ENCODE results near the gene CD86.

Gene CD86

GRCh38 chr3:122099255-122099654 is 44.1 kb downstream of the CD86 start:
- Histone ChIP-seq H3K36me3 (ENCODE audit: control insufficient read depth, insufficient read depth, low read length) (no peaks in the 10 kb centered on the region), H3K4me1 (ENCODE audit: control insufficient read depth, insufficient read depth, low read length) (no peaks in the 10 kb centered on the region), H3K27me3 (ENCODE audit: control insufficient read depth, insufficient read depth, low read length) (no peaks in the 10 kb centered on the region), H3K9ac (ENCODE audit: low read depth, low read length) (no peak overlapping the region), H3K4me3 (ENCODE audit: low read depth, low read length) (no peak overlapping the region), H3K9me3 (ENCODE audit: control insufficient read depth, insufficient read depth, low read length) (no peaks in the 10 kb centered on the region)

DNA sequence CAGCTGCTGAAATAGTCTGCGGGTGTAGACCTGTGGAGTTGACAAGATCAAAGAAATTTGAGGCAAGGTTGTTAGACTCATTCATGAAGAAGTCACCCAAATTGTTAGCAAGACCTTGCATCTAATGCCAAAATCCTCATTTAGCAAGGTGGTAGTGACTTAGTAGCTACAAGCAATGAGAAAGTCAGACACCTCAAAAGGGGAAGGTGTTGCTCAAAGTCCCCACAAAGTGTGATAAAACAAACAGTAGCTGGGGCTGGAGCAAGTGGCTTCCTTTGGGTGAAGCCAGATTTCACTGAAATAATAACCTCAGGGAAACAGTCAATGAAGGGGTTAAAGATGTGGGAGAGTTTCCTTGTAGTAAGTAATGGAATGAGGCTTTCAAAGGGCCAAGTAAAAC is 44.9 kb downstream of the CD86 start:
- Histone ChIP-seq H3K27me3 (ENCODE audit: control insufficient read depth, insufficient read depth, low read length) (no peaks in the 10 kb centered on the region), H3K4me1 (ENCODE audit: control insufficient read depth, insufficient read depth, low read length) (no peaks in the 10 kb centered on the region), H3K9me3 (ENCODE audit: control insufficient read depth, insufficient read depth, low read length) (no peaks in the 10 kb centered on the region), H3K36me3 (ENCODE audit: control insufficient read depth, insufficient read depth, low read length) (no peaks in the 10 kb centered on the region), H3K4me3 (ENCODE audit: low read depth, low read length) (no peak overlapping the region), H3K9ac (ENCODE audit: low read depth, low read length) (no peak overlapping the region)

GRCh38 chr3:122100591-122101463 is 45.7 kb downstream of the CD86 start:
- Histone ChIP-seq H3K9me3 (ENCODE audit: control insufficient read depth, insufficient read depth, low read length) (no peaks in the 10 kb centered on the region), H3K36me3 (ENCODE audit: control insufficient read depth, insufficient read depth, low read length) (no peaks in the 10 kb centered on the region), H3K9ac (ENCODE audit: low read depth, low read length) (no peak overlapping the region), H3K4me3 (ENCODE audit: low read depth, low read length) (no peak overlapping the region), H3K27me3 (ENCODE audit: control insufficient read depth, insufficient read depth, low read length) (no peaks in the 10 kb centered on the region), H3K4me1 (ENCODE audit: control insufficient read depth, insufficient read depth, low read length) (no peaks in the 10 kb centered on the region)

DNA sequence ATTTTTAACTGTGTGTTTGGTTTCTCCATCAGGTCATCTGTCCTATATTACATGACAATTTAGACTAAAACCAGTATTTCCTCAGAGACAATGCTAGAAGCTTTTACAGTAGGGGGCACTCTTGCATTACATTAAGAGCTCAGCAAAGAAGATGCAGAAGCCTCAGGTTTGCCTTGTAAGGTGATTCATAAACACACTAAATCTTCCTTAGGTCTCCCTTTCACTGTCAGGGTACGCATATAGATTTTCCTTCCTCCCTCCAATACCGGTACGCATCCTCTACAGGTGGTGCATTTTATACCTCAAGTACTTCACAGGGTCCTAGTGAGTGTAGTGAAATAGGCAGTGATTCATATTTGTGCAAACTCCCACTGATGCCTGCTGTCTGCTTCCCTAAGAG is 46.5 kb downstream of the CD86 start:
- Histone ChIP-seq H3K4me1 (ENCODE audit: control insufficient read depth, insufficient read depth, low read length) (no peaks in the 10 kb centered on the region), H3K27me3 (ENCODE audit: control insufficient read depth, insufficient read depth, low read length) (no peaks in the 10 kb centered on the region), H3K9ac (ENCODE audit: low read depth, low read length) (no peak overlapping the region), H3K36me3 (ENCODE audit: control insufficient read depth, insufficient read depth, low read length) (no peaks in the 10 kb centered on the region), H3K9me3 (ENCODE audit: control insufficient read depth, insufficient read depth, low read length) (no peaks in the 10 kb centered on the region), H3K4me3 (ENCODE audit: low read depth, low read length) (no peak overlapping the region)

- Histone ChIP-seq H3K36me3 (ENCODE audit: control insufficient read depth, insufficient read depth, low read length) (no peaks in the 10 kb centered on the region), H3K4me1 (ENCODE audit: control insufficient read depth, insufficient read depth, low read length) (no peaks in the 10 kb centered on the region), H3K9ac (ENCODE audit: low read depth, low read length) (no peak overlapping the region), H3K4me3 (ENCODE audit: low read depth, low read length) (no peak overlapping the region), H3K27me3 (ENCODE audit: control insufficient read depth, insufficient read depth, low read length) (no peaks in the 10 kb centered on the region), H3K9me3 (ENCODE audit: control insufficient read depth, insufficient read depth, low read length) (no peaks in the 10 kb centered on the region)
These were observed 47.2 kb downstream of the CD86 start for GRCh38 chr3:122102191-122102935.

DNA sequence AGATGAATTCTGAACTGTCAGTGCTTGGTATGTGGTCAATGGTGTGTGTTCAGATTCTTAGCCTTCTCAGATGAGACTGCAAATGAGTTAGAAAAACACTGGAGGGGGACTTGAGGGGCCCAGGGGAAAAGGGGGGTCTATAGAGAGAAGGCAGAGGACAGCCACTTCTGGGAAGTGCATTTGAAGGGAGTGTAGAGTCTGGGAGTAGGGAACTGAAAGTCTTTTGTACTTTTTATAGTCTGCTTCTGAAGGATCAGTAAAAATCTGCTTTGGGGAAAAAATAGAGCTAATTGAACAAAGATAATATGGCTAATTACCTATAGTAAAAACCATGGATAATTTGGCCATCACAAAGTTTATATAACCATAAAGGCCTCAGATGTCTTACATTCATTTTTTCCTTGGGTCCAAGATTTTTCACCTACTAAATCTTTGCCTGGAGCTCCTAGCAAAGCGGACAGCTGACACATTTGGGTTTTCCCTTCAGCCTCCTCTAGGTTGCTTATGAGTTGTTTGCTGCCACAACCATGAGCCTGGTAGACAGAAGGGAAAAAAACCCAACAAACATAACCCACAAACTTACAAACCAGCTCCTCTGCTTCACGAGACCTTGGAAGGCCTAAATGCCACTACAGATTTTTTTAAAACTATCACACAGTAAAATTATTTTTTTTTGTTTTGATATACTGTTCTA is 48.8 kb downstream of the CD86 start:
- no peak overlapping the region for H3K9ac ChIP-seq (ENCODE audit: low read depth, low read length)
- no peaks in the 10 kb centered on the region for H3K4me1 ChIP-seq (ENCODE audit: control insufficient read depth, insufficient read depth, low read length)
- H3K9me3 ChIP-seq (ENCODE audit: control insufficient read depth, insufficient read depth, low read length) = no peaks in the 10 kb centered on the region
- H3K27me3 ChIP-seq (ENCODE audit: control insufficient read depth, insufficient read depth, low read length) = no peaks in the 10 kb centered on the region
- H3K4me3 ChIP-seq (ENCODE audit: low read depth, low read length) = no peak overlapping the region
- no peaks in the 10 kb centered on the region for H3K36me3 ChIP-seq (ENCODE audit: control insufficient read depth, insufficient read depth, low read length)

GRCh38 chr3:122104515-122105194 is 49.5 kb downstream of the CD86 start:
- Histone ChIP-seq H3K36me3 (ENCODE audit: control insufficient read depth, insufficient read depth, low read length) (no peaks in the 10 kb centered on the region), H3K4me1 (ENCODE audit: control insufficient read depth, insufficient read depth, low read length) (no peaks in the 10 kb centered on the region), H3K9me3 (ENCODE audit: control insufficient read depth, insufficient read depth, low read length) (no peaks in the 10 kb centered on the region), H3K27me3 (ENCODE audit: control insufficient read depth, insufficient read depth, low read length) (no peaks in the 10 kb centered on the region), H3K4me3 (ENCODE audit: low read depth, low read length) (no peak overlapping the region), H3K9ac (ENCODE audit: low read depth, low read length) (no peak overlapping the region)

- no peak overlapping the region for H3K9ac ChIP-seq (ENCODE audit: low read depth, low read length)
- H3K36me3 ChIP-seq (ENCODE audit: control insufficient read depth, insufficient read depth, low read length) = no peaks in the 10 kb centered on the region
- H3K4me3 ChIP-seq (ENCODE audit: low read depth, low read length) = no peak overlapping the region
- H3K4me1 ChIP-seq (ENCODE audit: control insufficient read depth, insufficient read depth, low read length) = no peaks in the 10 kb centered on the region
- no peaks in the 10 kb centered on the region for H3K27me3 ChIP-seq (ENCODE audit: control insufficient read depth, insufficient read depth, low read length)
- no peaks in the 10 kb centered on the region for H3K9me3 ChIP-seq (ENCODE audit: control insufficient read depth, insufficient read depth, low read length)
These were observed 50.5 kb downstream of the CD86 start for GRCh38 chr3:122105626-122106025.

GRCh38 chr3:122107171-122107570 is 52.0 kb downstream of the CD86 start:
- Histone ChIP-seq H3K9ac (ENCODE audit: low read depth, low read length) (no peak overlapping the region), H3K4me3 (ENCODE audit: low read depth, low read length) (no peak overlapping the region), H3K4me1 (ENCODE audit: control insufficient read depth, insufficient read depth, low read length) (no peaks in the 10 kb centered on the region), H3K27me3 (ENCODE audit: control insufficient read depth, insufficient read depth, low read length) (no peaks in the 10 kb centered on the region), H3K36me3 (ENCODE audit: control insufficient read depth, insufficient read depth, low read length) (no peaks in the 10 kb centered on the region), H3K9me3 (ENCODE audit: control insufficient read depth, insufficient read depth, low read length) (no peaks in the 10 kb centered on the region)

GRCh38 chr3:122111974-122112373 is 56.8 kb downstream of the CD86 start:
- no peaks in the 10 kb centered on the region for H3K4me1 ChIP-seq (ENCODE audit: control insufficient read depth, insufficient read depth, low read length)
- no peaks in the 10 kb centered on the region for H3K27me3 ChIP-seq (ENCODE audit: control insufficient read depth, insufficient read depth, low read length)
- no peaks in the 10 kb centered on the region for H3K9me3 ChIP-seq (ENCODE audit: control insufficient read depth, insufficient read depth, low read length)
- no peak overlapping the region for H3K9ac ChIP-seq (ENCODE audit: low read depth, low read length)
- no peaks in the 10 kb centered on the region for H3K36me3 ChIP-seq (ENCODE audit: control insufficient read depth, insufficient read depth, low read length)
- no peak overlapping the region for H3K4me3 ChIP-seq (ENCODE audit: low read depth, low read length)

GRCh38 chr3:122112754-122113153 is 57.6 kb downstream of the CD86 start:
- H3K9ac ChIP-seq (ENCODE audit: low read depth, low read length) = no peak overlapping the region

More at GRCh38 chr3:122112754-122113153, 57.6 kb downstream of the CD86 start:
- Histone ChIP-seq H3K4me1 (ENCODE audit: control insufficient read depth, insufficient read depth, low read length) (no peaks in the 10 kb centered on the region), H3K4me3 (ENCODE audit: low read depth, low read length) (no peak overlapping the region), H3K27me3 (ENCODE audit: control insufficient read depth, insufficient read depth, low read length) (no peaks in the 10 kb centered on the region), H3K9me3 (ENCODE audit: control insufficient read depth, insufficient read depth, low read length) (no peaks in the 10 kb centered on the region), H3K36me3 (ENCODE audit: control insufficient read depth, insufficient read depth, low read length) (no peaks in the 10 kb centered on the region)
